GM20000 (cell line): ENCODE results near the gene LTC4S.
A peak's percentile ranks its signal among the peaks of the same experiment; 100 is the strongest.
"Not testable (repeated sequence)": the region's sequence is repeated elsewhere in the genome, so short reads cannot be mapped to it uniquely, and the experiment has no call there.

Experiments used
- DNase-seq: peaks from one replicate; pipeline ENCODE4 v3.0.0; 2012; ENCODE audit warnings: low spot score
- TF ChIP-seq, protein P1 (sequence below): IDR thresholded peaks from 2 replicates; pipeline ENCODE4 v1.5.1; 2012; ENCODE audit warnings: mild to moderate bottlenecking, control low read depth; ENCODE audit errors: extremely low read depth, missing control alignments

Gene LTC4S, protein sequence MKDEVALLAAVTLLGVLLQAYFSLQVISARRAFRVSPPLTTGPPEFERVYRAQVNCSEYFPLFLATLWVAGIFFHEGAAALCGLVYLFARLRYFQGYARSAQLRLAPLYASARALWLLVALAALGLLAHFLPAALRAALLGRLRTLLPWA

DNA sequence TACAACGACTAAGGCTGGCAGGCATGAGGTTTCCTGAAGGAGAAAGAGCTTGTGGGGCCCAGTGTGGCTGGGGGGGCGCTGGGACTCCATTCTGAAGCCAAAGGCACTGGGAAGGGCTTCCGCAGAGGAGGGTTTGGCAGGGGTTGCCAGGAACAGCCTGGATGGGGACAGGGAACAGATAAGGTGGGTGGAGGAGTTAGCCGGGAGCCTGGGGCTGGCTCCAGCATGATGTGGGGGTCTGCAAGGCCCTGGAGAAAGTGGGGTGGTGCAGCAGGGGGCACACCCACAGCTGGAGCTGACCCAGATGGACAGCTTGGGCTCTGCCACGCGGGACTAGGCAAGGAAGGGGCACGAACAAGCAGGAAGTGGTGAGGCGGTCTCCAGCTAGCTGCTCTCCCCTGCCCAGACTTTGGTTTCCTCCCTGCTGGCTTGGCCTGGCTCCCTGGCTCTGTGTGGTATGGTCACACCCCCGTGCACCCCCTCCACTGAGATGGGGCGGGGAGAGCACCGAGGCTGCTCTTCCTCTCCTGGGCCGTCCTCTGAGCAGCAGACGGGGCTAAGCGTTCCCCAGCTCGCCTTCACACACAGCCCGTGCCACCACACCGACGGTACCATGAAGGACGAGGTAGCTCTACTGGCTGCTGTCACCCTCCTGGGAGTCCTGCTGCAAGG, at the start of gene LTC4S:
Gene LTC4S, plus strand, starts transcription at position 519 of the 672 bp plus-strand sequence. Its CDS starts 95 bp downstream, at position 614.
- TF ChIP-seq, protein P1, sequence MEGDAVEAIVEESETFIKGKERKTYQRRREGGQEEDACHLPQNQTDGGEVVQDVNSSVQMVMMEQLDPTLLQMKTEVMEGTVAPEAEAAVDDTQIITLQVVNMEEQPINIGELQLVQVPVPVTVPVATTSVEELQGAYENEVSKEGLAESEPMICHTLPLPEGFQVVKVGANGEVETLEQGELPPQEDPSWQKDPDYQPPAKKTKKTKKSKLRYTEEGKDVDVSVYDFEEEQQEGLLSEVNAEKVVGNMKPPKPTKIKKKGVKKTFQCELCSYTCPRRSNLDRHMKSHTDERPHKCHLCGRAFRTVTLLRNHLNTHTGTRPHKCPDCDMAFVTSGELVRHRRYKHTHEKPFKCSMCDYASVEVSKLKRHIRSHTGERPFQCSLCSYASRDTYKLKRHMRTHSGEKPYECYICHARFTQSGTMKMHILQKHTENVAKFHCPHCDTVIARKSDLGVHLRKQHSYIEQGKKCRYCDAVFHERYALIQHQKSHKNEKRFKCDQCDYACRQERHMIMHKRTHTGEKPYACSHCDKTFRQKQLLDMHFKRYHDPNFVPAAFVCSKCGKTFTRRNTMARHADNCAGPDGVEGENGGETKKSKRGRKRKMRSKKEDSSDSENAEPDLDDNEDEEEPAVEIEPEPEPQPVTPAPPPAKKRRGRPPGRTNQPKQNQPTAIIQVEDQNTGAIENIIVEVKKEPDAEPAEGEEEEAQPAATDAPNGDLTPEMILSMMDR: no peak
- peak; percentile 55 for DNase-seq

DNA sequence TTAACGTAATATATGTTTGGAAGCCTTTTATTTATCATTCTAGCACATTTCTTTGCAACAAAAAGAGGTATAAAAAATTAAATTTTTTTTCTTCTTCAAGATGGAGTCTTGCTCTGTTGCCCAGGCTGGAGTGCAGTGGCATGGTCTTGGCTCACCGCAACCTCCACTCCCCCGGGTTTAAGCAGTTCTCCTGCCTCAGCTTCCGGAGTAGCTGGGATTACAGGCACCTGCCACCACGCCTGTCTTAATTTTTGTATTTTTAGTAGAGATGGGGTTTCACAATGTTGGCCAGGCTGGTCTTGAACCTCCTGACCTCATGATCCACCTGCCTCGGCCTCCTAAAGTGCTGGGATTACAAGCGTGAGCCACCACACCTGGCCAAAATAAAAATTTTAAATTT, 49.7 kb upstream of the LTC4S start:
- DNase-seq: not testable (repeated sequence)

DNA sequence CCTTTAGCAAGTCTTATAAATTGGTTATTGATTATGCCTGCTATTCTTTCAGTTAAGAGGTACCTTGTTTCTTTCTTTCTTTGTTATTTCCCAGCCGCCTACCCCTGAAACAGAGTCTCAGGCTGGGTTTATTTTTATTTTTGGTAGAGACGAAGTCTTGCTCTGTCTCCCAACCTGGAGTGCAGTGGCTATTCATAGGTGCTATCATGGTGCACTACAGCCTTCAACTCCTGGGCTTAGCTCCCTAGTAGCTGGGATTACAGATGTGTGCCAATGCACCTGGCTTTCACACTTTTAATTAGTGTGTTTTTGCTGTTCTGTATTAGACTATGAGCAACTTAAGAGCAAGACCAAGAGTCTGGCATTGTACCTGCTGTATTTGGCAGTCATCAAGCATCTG, 46.9 kb upstream of the LTC4S start:
- TF ChIP-seq, protein P1: no peak
- no peak for DNase-seq

DNA sequence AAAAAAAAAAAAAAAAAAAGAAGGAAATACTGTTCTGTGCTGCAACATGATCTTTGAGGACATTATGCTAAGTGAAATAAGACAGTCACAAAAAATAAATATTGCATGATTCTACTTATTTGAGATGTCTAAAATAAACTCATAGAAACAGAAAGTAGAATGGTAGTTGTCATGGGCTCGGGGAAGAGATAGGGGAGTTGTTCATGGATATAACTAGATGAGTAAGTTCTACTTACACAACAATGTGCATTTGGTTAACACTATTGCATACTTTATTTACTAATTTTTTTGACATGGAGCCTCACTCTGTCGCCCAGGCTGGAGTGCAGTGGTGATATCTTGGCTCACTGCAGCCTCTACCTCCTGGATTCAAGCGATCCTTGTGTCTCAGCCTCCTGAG, 46.0 kb upstream of the LTC4S start:
- no peak for DNase-seq
- TF ChIP-seq, protein P1: no peak

DNA sequence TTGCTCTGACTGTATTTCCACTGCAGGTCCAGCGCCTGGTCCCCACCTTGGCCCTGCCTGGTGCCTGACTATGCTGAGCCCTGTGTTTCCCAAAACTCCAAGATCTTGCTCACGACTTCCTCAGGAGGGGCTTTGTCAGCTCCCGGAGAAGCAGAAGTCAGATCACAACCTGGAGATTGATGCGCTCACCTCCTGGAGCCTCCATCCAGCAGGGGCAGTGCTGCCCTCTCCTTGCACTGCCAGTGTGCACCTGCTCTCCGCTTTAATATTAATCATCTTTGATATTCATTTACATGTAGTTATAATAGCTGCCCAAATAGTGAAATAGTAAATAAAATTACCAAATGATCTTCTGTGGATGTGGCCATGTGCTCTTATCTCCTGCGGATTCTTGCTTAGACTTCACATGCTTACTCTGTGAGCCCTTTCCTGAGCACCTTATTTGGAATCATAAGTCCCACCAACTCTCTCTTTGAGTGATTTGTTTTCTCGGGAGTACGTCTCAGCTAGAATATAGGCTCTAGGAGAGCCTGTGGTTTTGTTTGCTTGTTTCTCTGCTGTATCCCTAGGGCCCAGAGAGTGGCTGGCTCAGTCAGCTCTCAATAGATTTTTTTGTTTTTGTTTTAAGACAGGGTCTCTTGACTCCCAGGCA, 43.8 kb upstream of the LTC4S start:
- DNase-seq: no peak
- TF ChIP-seq, protein P1: no peak

DNA sequence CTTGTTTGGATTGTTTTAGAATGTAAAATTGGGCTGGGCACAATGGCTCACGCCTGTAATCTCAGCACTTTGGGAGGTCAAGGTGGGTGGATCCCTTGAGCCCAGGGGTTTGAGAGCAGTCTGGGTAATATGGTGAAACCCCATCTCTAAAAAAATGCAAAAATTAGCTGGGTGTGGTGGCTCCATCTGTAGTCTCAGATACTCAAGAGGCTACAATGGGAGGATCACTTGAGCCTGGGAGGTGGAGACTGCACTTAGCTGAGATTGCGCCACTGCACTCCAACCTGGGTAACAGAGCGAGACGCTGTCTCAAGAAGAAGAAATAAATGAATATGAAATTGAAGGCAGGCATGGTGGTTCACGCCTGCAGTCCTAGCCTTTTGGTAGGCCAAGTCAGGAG, 39.8 kb upstream of the LTC4S start:
- TF ChIP-seq, protein P1: no peak
- DNase-seq: no peak

DNA sequence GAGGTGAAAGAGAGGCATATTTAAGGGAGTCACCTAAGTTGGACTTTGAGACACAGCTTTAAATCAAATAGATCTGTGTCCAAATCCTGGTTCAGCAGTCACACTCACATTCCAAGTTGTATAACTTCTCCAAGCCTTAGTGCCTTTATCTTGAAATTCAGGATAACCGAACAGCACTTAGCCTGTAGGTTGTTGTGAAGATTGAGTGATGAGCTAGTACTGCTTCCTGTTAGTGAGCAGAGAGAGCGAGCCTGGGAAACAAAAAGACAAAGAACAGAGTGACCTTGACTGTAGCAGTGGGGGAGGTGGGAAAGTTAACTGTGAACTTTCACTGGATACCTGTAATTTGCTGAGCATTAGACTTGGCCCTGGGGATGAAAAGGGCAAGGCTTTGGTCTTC, 38.8 kb upstream of the LTC4S start:
- TF ChIP-seq, protein P1: no peak
- DNase-seq: no peak
